OCI-LY3 (cell line): ENCODE measurements around the gene KLF14.

Source experiments
- EZH2phosphoT487 ChIP-seq: fragments of 200-600 bp; shearing (Covaris generic); IDR thresholded peaks from 2 replicates; pipeline ENCODE4 v1.6.1; 2018; ENCODE audit warnings: antibody characterized with exemption, mixed run types, low read depth
- TF ChIP-seq, protein P1 (sequence below): fragments of 200-600, 300-600 bp; sonication (generic); IDR thresholded peaks from 2 replicates; pipeline ENCODE4 v1.5.1; 2014; ENCODE audit warnings: antibody characterized with exemption, low read length, low read depth

DNA sequence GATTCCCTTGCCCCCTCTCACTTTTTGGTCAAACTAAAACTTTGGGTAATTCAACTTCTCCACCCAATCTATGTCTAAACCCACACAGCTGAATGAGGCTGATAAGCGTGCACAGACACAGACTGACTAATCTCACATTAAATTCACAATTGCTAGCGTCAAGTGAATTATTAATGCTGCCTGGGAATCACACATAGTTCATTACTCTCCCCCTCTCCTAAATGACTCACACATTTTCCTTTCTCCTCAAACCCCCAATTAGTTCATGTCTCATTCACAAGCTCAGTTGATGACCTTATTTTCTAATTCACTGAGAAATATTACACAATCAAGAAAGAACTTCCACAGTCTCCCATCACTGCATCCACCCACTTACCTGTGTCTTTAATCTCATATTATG, 14.5 kb downstream of the KLF14 start:
- TF ChIP-seq, protein P1, sequence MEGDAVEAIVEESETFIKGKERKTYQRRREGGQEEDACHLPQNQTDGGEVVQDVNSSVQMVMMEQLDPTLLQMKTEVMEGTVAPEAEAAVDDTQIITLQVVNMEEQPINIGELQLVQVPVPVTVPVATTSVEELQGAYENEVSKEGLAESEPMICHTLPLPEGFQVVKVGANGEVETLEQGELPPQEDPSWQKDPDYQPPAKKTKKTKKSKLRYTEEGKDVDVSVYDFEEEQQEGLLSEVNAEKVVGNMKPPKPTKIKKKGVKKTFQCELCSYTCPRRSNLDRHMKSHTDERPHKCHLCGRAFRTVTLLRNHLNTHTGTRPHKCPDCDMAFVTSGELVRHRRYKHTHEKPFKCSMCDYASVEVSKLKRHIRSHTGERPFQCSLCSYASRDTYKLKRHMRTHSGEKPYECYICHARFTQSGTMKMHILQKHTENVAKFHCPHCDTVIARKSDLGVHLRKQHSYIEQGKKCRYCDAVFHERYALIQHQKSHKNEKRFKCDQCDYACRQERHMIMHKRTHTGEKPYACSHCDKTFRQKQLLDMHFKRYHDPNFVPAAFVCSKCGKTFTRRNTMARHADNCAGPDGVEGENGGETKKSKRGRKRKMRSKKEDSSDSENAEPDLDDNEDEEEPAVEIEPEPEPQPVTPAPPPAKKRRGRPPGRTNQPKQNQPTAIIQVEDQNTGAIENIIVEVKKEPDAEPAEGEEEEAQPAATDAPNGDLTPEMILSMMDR: no peak
- TF ChIP-seq EZH2phosphoT487: no peak
